K562 (cell line): ENCODE measurements around the gene PPP1R3C. TPM values are rescaled to one million over a fixed set of nuclear protein-coding genes. Genes with fewer than 3 reads are reported as not detected.

Source experiments
- E2F1 ChIP-seq: sonication (generic); formaldehyde crosslinking; IDR thresholded peaks from 2 replicates; pipeline ENCODE4 v1.8.1; 2023; ENCODE audit warnings: mild to moderate bottlenecking, missing genetic modification reagents, moderate library complexity
- E2F6 ChIP-seq, 2 experiments: IDR thresholded peaks; 2 replicates each; pipeline ENCODE4 v1.6.1; 2011; ENCODE audit warnings: borderline replicate concordance in 1 of 2, control low read depth in 1 of 2, low read depth in 1 of 2, low read length in 1 of 2, mild to moderate bottlenecking in 1 of 2, mixed read lengths in 1 of 2, moderate library complexity in 1 of 2; ENCODE audit not compliant: insufficient read depth in 1 of 2, insufficient read length in 1 of 2, poor library complexity in 1 of 2, severe bottlenecking in 1 of 2; ENCODE audit errors: extremely low read depth in 1 of 2
- MAZ ChIP-seq, 2 experiments: fragments of 450-650 bp in 1 of 2; sonication (generic) in 1 of 2; formaldehyde crosslinking; IDR thresholded peaks in 1 of 2; conservative IDR thresholded peaks in 1 of 2; 2 replicates each; pipeline versions ENCODE4 v1.4.0 to v1.5.0; 2020; ENCODE audit warnings: mild to moderate bottlenecking in 1 of 2, missing genetic modification reagents in 1 of 2
- NUFIP1 ChIP-seq: fragments of 450-650 bp; IDR thresholded peaks from 2 replicates; pipeline ENCODE4 v1.6.1; 2018; ENCODE audit not compliant: partially characterized antibody
- REST ChIP-seq, 2 experiments: fragments of 450-650 bp; formaldehyde crosslinking in 1 of 2; IDR thresholded peaks; 2 replicates each; pipeline versions ENCODE4 v1.4.0 to v1.6.1; 2014 to 2020; ENCODE audit warnings: mild to moderate bottlenecking in 2 of 2, borderline replicate concordance in 1 of 2, low read depth in 1 of 2
- SNRNP70 ChIP-seq: fragments of 200-400 bp; formaldehyde crosslinking; optimal IDR thresholded peaks from 2 replicates; pipeline ENCODE3; 2017; ENCODE audit warnings: low read depth, low read length
- STAT5A ChIP-seq: IDR thresholded peaks from 2 replicates; pipeline ENCODE4 v1.6.1; 2012; ENCODE audit warnings: low read length, inconsistent platforms, borderline replicate concordance
- TAF7 ChIP-seq: fragments of 450-650 bp; IDR thresholded peaks from 2 replicates; pipeline ENCODE4 v1.6.1; 2016; ENCODE audit warnings: missing genetic modification characterization, missing compliant biosample characterization
- ZNF592 ChIP-seq: fragments of 450-650 bp; IDR thresholded peaks from 2 replicates; pipeline ENCODE4 v1.6.1; 2017; ENCODE audit warnings: antibody characterized with exemption, mild to moderate bottlenecking
- polyA plus RNA-seq, 8 experiments: library from polyadenylated mRNA; depleted of rRNA in 4 of 8; stranded (reverse) in 5 of 8; unstranded in 3 of 8; fragments of >200 nt; fragmentation: Nextera tagmentation in 2 of 8; fragmentation: Illumina TruSeq in 1 of 8; extraction: Ambion mirVana in 2 of 8; extraction: Trizol in 1 of 8; gene quantifications; 2 replicates each; pipeline versions ENCODE4 v1.2.1 to v1.2.3, GENCODE V29; 2011 to 2014; ENCODE audit warnings: inconsistent platforms in 1 of 8, missing spikeins in 1 of 8
- total RNA-seq, 7 experiments: library from RNA; depleted of rRNA in 6 of 7; stranded (reverse); fragments of >200 nt in 6 of 7; fragmentation: Illumina TruSeq in 2 of 7; extraction: Trizol in 2 of 7; gene quantifications; 2 replicates each; pipeline versions ENCODE4 v1.2.1 to v1.2.3, GENCODE V29; 2011 to 2021; ENCODE audit warnings: low replicate concordance in 1 of 7

PPP1R3C gene
- total and polyA plus RNA-seq, 9 of the 15 experiments (the other 6 are each of a cell fraction or from before 2014, with no cell fraction given) = 0.06 to 0.24 (median 0.12) TPM; not detected in 3

GRCh38 chr10:91635401-91636400 is 2.8 kb upstream of the PPP1R3C start (continued):
- TF ChIP-seq SNRNP70 (no peak), E2F6 (IDR thresholded peaks at IDR 0.05; ENCODE audit: borderline replicate concordance in 1 of 2, extremely low read depth in 1 of 2, insufficient read depth in 1 of 2, insufficient read length in 1 of 2, low read depth in 1 of 2, low read length in 1 of 2, poor library complexity in 1 of 2, severe bottlenecking in 1 of 2) (no peak), TAF7 (tag) (no peak), E2F1 (CRISPR knock-in tag) (no peak), NUFIP1 (no peak), REST (IDR thresholded peaks at IDR 0.05; ENCODE audit: borderline replicate concordance) (peak; percentile 92), REST (CRISPR knock-in tag; IDR thresholded peaks at IDR 0.05; ENCODE audit: low read depth) (no peak), MAZ (CRISPR knock-in tag; conservative IDR thresholded peaks at IDR 0.05 in 1 of 2, IDR thresholded peaks at IDR 0.05 in 1 of 2) (0 out of 4 replicates have a peak, but pooled peaks of 1 of the 2 experiments have one; percentile 24), STAT5A (no peak), ZNF592 (peak; percentile 75)
